HG03457 (cell line): ENCODE measurements around the gene MRPL55.

ENCODE experiments used
- ATAC-seq: cut with Tn5 transposase; IDR thresholded peaks from one replicate; pipeline ENCODE4 v1.9.1; 2021; ENCODE audit warnings: moderate number of reproducible peaks; ENCODE audit not compliant: unreplicated experiment

MRPL55 gene

DNA sequence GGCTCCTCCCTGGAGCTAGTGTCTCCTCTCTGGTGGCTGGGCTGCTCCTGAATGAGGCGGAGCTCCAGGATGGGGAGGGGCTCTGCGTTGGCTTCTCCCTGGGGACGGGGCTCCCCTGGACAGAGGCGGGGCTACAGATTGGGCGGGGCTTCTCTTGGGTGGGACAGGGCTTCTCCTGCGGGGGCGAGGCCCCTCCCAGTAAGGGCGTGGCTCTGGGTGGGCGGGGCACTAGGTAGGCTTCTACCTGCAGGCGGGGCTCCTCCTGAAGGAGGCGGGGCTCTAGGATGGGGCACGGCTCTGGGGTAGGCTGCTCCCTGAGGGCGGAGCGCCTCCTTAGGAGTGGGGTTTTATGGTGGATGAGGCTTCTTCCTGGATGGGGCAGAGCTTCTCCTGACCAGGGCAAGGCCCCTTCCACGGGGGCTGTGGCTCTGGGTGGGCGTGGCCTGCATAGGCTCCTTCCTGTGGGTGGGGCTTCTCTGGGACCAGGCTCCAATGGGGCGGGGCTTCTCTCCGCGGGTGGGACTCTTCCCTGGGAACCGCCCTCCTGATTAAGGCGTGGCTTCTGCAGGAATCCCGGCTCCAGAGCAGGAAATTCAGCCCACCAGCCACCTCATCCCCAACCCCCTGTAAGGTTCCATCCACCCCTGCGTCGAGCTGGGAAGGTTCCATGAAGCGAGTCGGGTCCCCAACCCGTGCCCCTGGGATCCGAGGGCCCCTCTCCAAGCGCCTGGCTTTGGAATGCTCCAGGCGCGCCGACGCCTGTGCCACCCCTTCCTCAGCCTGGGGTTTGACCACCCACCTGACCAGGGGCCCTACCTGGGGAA is 49.3 kb downstream of the MRPL55 start:
- ATAC-seq: no peak

DNA sequence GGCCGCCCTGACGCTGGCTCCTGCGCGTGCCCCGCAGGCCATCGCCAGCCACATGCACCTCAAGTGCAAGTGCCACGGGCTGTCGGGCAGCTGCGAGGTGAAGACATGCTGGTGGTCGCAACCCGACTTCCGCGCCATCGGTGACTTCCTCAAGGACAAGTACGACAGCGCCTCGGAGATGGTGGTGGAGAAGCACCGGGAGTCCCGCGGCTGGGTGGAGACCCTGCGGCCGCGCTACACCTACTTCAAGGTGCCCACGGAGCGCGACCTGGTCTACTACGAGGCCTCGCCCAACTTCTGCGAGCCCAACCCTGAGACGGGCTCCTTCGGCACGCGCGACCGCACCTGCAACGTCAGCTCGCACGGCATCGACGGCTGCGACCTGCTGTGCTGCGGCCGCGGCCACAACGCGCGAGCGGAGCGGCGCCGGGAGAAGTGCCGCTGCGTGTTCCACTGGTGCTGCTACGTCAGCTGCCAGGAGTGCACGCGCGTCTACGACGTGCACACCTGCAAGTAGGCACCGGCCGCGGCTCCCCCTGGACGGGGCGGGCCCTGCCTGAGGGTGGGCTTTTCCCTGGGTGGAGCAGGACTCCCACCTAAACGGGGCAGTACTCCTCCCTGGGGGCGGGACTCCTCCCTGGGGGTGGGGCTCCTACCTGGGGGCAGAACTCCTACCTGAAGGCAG is 50.0 kb downstream of the MRPL55 start:
- ATAC-seq: no peak

GRCh38 chr1:228058172-228058948 is 50.7 kb downstream of the MRPL55 start:
- no peak for ATAC-seq
